A549 (cell line): ENCODE measurements around the gene KCNMB1.

ENCODE experiments used
- CHD2 ChIP-seq: fragments of 150-350 bp; IDR thresholded peaks from 2 replicates; pipeline ENCODE4 v1.6.1; 2014; ENCODE audit warnings: low read length; ENCODE audit not compliant: partially characterized antibody
- CHD4 ChIP-seq: fragments of 200-600 bp; sonication (generic); IDR thresholded peaks from 2 replicates; pipeline ENCODE4 v1.6.1; 2016; ENCODE audit warnings: antibody characterized with exemption, mild to moderate bottlenecking, borderline replicate concordance
- KDM5A ChIP-seq: fragments of 200-600 bp; sonication (generic); IDR thresholded peaks from 2 replicates; pipeline ENCODE4 v1.6.1; 2016; ENCODE audit warnings: antibody characterized with exemption, mild to moderate bottlenecking
- POLR2AphosphoS2 ChIP-seq: conservative IDR thresholded peaks from 2 replicates; pipeline ENCODE4 v1.6.1; 2012; ENCODE audit warnings: low read length, improper control_type of control experiment, inconsistent platforms
- RCOR1 ChIP-seq: fragments of 150-350 bp; IDR thresholded peaks from 2 replicates; pipeline ENCODE4 v1.6.1; 2014; ENCODE audit warnings: antibody characterized with exemption, low read length, low read depth
- TF ChIP-seq, protein P1 (sequence below): fragments of >200 bp; sonication (Bioruptor Twin); formaldehyde crosslinking; IDR thresholded peaks from 3 replicates; pipeline ENCODE4 v1.5.1; 2016

DNA sequence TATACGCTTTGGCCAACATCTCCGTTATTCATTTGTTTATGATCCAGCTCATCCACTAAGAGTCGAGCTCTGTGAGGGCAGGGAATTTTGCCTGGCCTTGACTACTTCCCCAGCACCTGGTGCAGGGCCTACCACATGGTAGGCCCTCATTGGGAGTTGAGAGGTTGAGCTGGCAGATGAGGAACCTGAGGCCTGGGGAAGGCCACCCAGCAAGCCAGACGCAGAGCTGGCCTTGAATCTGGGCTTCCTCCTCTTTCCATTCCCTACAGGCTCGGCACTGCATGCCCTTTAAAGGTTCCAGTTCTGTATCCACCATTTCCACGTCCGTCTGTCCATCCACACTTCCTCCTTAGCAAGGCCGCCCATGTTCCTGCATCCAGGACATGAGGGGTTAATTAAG lies 24.2 kb downstream of the KCNMB1 start:
- no peak for TF ChIP-seq RCOR1
- TF ChIP-seq, protein P1, sequence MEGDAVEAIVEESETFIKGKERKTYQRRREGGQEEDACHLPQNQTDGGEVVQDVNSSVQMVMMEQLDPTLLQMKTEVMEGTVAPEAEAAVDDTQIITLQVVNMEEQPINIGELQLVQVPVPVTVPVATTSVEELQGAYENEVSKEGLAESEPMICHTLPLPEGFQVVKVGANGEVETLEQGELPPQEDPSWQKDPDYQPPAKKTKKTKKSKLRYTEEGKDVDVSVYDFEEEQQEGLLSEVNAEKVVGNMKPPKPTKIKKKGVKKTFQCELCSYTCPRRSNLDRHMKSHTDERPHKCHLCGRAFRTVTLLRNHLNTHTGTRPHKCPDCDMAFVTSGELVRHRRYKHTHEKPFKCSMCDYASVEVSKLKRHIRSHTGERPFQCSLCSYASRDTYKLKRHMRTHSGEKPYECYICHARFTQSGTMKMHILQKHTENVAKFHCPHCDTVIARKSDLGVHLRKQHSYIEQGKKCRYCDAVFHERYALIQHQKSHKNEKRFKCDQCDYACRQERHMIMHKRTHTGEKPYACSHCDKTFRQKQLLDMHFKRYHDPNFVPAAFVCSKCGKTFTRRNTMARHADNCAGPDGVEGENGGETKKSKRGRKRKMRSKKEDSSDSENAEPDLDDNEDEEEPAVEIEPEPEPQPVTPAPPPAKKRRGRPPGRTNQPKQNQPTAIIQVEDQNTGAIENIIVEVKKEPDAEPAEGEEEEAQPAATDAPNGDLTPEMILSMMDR = no peak
- no peak for TF ChIP-seq KDM5A
- TF ChIP-seq CHD4 = no peak
- TF ChIP-seq POLR2AphosphoS2 = no peak
- TF ChIP-seq CHD2 = no peak
